Medulla oblongata (tissue), 1 donor: ENCODE results near the gene SLC22A23.

Experiments
- DNase-seq: peaks from one replicate; pipeline ENCODE4 v3.0.0-alpha.2; 2015; ENCODE audit errors: extremely low spot score

The SLC22A23 gene

GRCh38 chr6:3335169-3335568 lies 121.7 kb downstream of the SLC22A23 start:
- no peak for DNase-seq

DNA sequence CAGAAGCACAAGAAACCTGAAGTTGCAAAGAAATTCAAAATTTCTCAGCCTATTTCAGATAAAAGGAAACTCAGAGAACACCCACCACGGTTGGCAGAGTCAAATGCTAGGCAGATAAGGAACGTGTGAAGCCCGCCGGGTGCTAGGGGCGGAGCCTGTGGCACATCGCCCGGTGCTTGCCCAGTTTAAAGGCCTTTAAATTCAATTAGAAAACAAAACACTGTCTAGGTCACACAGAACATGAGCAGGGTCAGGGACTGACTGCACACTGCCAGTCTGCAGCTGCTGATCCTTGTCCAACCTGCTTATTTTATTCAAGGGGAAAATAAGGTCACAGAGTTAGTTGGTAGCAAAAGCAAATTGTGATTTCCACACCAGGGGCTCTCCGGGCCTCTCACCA lies 122.3 kb downstream of the SLC22A23 start:
- no peak for DNase-seq

GRCh38 chr6:3333263-3333662 lies 123.6 kb downstream of the SLC22A23 start:
- no peak for DNase-seq

GRCh38 chr6:3331971-3332370 lies 124.9 kb downstream of the SLC22A23 start:
- no peak for DNase-seq

- DNase-seq: no peak
Observed at GRCh38 chr6:3331494-3331893, 125.4 kb downstream of the SLC22A23 start.

DNA sequence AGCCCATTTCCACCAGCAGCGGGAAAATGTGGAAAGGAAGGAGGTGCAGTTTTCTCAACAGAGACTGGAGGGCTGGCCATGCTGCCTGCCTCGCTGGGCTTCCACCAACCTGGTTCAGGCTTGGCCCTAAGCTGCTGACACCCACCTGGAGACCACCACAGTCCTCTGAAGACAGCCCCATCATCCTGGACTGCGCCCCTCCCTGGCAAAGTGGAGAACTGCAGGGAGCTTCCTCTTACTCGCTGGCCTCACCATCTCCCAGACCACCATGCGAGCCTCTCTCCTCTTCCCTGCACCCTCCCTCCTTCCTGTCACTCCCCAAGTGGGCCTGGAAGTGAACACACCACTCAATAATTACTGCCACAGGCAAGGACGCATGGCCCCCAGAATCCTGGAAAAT lies 126.7 kb downstream of the SLC22A23 start:
- DNase-seq: no peak

DNA sequence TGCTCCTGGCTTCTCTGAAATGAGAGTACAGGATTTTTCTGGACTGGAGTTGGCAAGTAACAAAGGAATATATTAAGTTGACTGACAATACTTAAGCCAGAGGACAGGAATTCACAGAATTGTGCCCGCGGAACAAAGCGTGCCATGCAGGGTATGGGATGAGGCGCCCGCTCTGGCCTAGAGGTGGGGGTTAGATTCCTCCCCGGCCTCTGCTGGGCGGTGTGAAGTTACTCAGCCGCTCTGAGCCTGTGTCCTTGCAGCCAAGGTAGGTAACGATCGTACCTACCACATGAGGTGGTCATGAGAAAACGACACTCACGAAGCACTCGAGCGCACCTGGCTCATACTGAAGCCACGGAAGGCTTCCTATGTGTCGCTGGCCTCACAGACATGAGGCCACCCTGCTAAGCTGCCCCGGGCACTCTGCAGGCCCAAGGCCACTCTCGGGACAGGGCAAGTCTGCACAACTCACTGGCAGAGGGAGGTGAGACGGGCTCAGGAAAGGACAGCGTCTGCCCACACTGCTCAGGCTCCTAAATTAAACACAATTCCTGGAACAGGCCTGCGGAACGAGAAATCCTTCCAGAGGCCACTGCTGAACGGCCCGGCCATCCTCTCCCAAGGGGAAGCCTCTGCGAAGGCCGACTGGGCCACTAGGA lies 127.3 kb downstream of the SLC22A23 start:
- no peak for DNase-seq

DNA sequence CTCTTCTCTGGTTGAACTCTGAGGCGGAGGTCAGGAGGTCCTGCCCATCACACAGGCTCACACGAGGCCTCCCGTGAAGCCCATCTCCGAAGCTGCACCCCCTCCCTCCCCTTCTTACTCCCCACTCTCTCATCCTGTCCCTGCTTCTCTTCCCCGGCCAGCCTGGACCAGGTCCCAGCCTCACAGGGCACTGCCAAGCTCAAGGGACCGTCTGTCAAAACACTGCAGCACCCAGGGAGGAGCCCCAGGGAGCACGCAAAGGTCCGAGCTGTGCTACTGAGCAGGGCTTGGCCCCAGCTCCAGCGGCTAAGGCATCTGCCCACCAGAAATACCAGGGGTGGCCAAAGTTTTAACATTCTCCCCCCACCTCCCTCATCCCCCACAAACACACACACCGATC lies 128.1 kb downstream of the SLC22A23 start:
- no peak for DNase-seq

GRCh38 chr6:3328145-3328544 lies 128.7 kb downstream of the SLC22A23 start:
- DNase-seq: no peak

GRCh38 chr6:3327403-3327802 lies 129.4 kb downstream of the SLC22A23 start:
- no peak for DNase-seq

DNA sequence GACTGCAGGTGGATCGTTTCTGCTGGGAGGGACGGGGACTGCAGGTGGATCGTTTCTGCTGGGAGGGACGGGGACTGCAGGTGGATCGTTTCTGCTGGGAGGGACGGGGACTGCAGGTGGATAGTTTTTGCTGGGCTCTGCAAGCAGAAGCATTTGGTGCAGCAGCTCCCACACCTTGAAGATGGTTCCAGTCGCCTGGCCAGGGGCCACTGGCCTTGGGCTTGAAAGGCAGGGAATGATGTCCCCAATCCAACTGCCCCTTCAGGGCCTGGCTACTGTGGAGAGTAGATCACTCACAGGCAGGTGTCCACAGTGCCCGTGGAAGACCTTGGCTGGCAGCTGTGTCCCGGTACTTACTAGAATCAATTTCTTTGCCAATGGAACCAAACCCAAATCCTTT lies 129.9 kb downstream of the SLC22A23 start:
- DNase-seq: no peak

GRCh38 chr6:3326184-3326971 lies 130.5 kb downstream of the SLC22A23 start:
- DNase-seq: no peak

GRCh38 chr6:3325210-3325609 lies 131.6 kb downstream of the SLC22A23 start:
- no peak for DNase-seq

DNA sequence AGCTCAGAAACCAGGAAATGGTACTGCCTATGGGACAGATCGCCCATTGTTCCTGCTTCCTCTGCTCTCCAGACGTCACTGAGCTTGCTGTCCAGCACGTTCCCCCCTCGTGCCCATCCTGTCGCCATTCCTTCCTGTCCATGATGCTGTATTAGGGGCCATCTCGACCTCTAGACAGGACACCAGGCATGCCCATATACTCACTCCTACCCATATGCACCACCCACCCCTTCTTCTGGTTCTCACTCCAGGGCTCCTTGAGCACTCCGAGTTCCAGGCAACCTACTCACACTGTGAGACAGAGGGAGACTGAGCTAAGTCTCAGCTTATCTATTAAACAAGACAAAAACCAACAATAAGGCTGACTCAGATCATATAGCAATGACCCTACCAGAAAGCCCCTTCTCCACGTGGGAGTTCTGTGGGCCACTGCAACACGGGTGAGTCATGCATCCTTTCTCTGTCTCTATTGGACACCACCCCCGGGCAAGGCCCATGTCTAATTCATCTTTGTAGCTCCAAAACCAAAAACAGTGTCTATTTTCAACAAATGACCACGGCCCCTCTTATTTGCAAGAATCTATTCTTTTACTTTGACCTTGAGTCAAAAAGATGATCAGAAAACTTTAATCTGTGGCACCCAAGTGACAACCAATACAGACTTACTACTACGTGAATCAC lies 132.4 kb downstream of the SLC22A23 start:
- peak; percentile 85 for DNase-seq

DNA sequence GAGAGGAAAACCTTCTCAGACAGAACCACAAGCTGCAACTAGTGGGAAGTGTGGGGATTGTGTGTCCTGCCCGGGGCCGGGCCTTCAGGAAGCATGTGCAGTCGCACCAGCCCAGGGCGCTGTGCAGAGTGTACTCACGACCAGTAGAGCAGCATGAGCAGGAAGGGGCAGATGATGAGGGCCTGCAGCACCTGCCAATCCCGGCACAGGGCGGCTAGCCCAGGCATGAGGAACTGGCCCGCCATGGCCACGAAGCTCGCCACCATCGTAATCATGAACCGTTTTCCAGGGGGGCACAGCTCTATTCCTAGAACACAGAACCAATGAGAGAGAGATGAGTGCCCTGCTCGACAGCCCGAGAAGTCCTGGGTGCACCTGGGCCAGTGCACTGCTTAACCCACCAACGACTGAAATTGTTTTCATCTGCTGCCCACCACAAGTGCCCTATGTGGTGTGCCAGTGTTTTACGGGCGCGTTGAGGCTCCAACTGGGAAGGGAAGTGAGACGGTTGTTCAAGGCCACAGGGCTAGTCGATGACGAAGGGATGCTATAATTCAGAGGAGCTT lies 133.1 kb downstream of the SLC22A23 start:
- DNase-seq: no peak

- DNase-seq: no peak
Observed at GRCh38 chr6:3323148-3323547, 133.7 kb downstream of the SLC22A23 start.

DNA sequence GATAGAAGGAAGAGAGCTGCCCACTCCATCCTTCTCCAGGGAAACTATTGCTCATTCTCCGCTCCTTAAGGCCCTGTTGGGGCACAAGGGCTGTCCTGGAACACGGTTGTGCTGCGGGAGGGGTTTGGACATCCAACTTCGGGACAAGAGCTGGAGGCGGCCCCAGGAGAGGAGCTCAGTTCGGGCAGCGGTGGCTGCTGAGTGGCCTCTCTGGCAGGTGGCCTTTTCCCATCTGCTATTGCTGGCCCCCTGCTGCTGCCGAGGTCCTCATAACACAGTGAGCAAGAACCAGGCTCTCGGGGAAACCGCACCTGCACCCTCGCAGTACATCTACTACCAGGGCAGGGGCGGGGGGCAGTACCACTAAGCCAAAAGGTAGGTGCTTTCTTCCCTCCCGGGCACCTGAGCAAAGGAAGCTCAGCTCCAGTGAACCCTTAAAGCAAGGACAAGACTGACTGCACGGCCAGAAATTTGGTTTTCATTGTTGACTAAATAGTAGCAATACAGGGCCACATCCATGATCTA lies 134.4 kb downstream of the SLC22A23 start:
- DNase-seq: no peak

DNA sequence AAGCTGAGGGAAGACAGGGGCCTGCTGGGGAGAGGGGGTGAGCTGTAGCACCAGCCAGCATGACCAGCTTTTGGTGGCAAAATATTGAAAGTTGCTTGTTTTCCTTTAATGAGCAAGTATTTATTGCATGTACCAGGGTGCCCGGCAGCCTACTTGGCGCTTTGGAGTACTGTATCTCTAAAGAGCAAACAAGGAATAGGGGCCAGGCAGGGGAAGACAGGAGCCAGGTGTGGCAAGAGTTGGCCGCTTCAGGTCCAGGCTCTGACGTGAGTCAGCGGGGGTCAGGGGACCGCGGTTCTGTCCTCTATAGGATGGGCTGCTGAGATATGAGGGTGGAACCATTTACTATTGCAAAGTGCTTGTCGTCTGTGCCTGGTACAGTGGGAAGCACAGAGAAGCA lies 135.0 kb downstream of the SLC22A23 start:
- DNase-seq: no peak

- DNase-seq: no peak
Observed at GRCh38 chr6:3321042-3321441, 135.8 kb downstream of the SLC22A23 start.

DNA sequence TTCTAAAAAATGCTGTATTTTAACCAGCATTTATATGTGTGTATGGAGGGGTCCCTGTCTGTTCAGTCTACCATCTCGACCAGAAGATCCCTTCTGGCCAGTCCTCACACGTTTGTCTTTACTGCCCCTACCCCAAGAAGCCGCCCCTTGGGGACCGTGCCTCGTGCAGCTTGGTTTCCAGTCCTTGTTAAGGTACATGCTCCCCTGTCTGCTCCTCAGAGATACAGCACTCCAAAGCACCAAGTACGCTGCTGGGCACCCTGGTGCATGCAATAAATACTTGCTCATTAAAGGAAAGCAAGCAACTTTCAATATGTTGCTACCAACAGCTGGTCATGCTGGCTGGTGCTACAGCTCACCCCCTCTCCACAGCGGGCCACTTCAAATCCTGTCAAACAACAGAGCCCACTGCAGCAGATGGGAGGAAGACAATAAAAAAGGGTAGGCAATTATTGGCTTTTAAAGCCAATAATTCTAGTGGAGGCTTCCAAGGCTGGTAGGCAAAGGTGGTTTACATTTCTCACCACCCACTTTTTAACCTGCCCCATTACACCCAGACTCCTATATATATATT lies 136.5 kb downstream of the SLC22A23 start:
- no peak for DNase-seq

DNA sequence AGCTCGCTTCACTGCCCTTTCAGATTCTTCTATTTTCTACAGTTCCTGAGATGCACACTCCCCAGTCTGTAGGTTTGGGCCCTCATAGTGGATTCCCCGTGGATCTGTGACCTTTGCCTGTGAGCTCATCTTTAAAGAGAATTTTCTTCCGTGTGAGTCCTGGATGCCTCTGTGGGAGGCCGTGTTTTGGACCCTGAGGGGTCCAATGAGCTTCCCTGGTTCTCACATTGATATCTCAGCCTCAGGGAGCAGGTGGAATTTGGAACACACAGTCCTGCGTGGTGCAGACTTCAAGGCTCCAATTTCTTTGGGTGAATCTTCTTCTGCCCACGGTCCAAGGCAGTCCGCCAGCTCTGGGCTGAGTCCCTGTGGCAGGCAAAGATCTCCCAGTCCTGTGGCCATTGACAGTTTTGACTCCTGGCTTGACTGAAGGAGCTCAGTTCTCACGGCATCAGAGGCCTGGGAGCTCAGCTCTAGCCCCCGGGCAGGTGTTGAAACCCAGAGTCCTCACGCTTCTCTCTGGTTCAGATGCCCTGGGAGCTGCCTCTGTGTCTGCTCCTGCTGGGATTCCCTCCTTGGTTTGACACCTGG lies 137.1 kb downstream of the SLC22A23 start:
- no peak for DNase-seq
